ENCODE data around the gene SPATA12. TPM values are rescaled to one million over a fixed set of nuclear protein-coding genes. Genes with fewer than 3 reads are reported as not detected.

SPATA12 gene
- total RNA-seq, 1 experiment from 2014 or later: 1.6 TPM

GRCh38 chr3:57081173-57081572 lies 20.7 kb downstream of the SPATA12 start:
- no peak for DNase-seq (ENCODE audit: low read depth)

- no peak for DNase-seq (ENCODE audit: low read depth)
Observed at GRCh38 chr3:57082481-57082880, 22.0 kb downstream of the SPATA12 start.

- peak; percentile 49 for DNase-seq (ENCODE audit: low read depth)
Observed at GRCh38 chr3:57083266-57083995, 23.0 kb downstream of the SPATA12 start.

- no peak for DNase-seq (ENCODE audit: low read depth)
Observed at GRCh38 chr3:57085211-57085610, 24.7 kb downstream of the SPATA12 start.

GRCh38 chr3:57086201-57086600 lies 25.7 kb downstream of the SPATA12 start:
- DNase-seq (ENCODE audit: low read depth): no peak

- DNase-seq (ENCODE audit: low read depth): no peak
Observed at GRCh38 chr3:57087361-57088092, 27.1 kb downstream of the SPATA12 start.

- DNase-seq (ENCODE audit: low read depth): no peak
Observed at GRCh38 chr3:57088503-57088902, 28.0 kb downstream of the SPATA12 start.

GRCh38 chr3:57089043-57089442 lies 28.6 kb downstream of the SPATA12 start:
- DNase-seq (ENCODE audit: low read depth): no peak

- DNase-seq (ENCODE audit: low read depth): no peak
Observed at GRCh38 chr3:57091521-57092273, 31.2 kb downstream of the SPATA12 start.

- DNase-seq (ENCODE audit: low read depth): no peak
Observed at GRCh38 chr3:57093489-57093888, 33.0 kb downstream of the SPATA12 start.

GRCh38 chr3:57093971-57094535 lies 33.6 kb downstream of the SPATA12 start:
- DNase-seq (ENCODE audit: low read depth): no peak

GRCh38 chr3:57094575-57094974 lies 34.1 kb downstream of the SPATA12 start:
- no peak for DNase-seq (ENCODE audit: low read depth)

- no peak for DNase-seq (ENCODE audit: low read depth)
Observed at GRCh38 chr3:57095363-57095762, 34.9 kb downstream of the SPATA12 start.

GRCh38 chr3:57097536-57097935 lies 37.1 kb downstream of the SPATA12 start:
- no peak for DNase-seq (ENCODE audit: low read depth)

GRCh38 chr3:57098418-57099310 lies 38.2 kb downstream of the SPATA12 start:
- peak; percentile 63 for DNase-seq (ENCODE audit: low read depth)

- peak; percentile 71 for DNase-seq (ENCODE audit: low read depth)
Observed at GRCh38 chr3:57100046-57100695, 39.7 kb downstream of the SPATA12 start.

- DNase-seq (ENCODE audit: low read depth): no peak
Observed at GRCh38 chr3:57105585-57105984, 45.1 kb downstream of the SPATA12 start.

GRCh38 chr3:57108684-57109083 lies 48.2 kb downstream of the SPATA12 start:
- no peak for DNase-seq (ENCODE audit: low read depth)

GRCh38 chr3:57109437-57110199 lies 49.2 kb downstream of the SPATA12 start:
- DNase-seq (ENCODE audit: low read depth): no peak

All from HT1080 (cell line).